Fibroblast of mammary gland (primary cell): ENCODE data around the gene LRRC17.

ENCODE experiments used
- DNase-seq: peaks from one replicate; pipeline ENCODE4 v3.0.0-alpha.2; 2010; ENCODE audit warnings: low read depth
- H3K4me3 ChIP-seq: 2 replicates; pipeline ENCODE4 v1.5.1; 2011; ENCODE audit warnings: low read depth, mild to moderate bottlenecking, low read length, moderate library complexity; ENCODE audit not compliant: control insufficient read depth
- CTCF ChIP-seq: conservative IDR thresholded peaks from 2 replicates; pipeline ENCODE4 v1.5.1; 2011; ENCODE audit warnings: low read depth, low read length, inconsistent platforms; ENCODE audit not compliant: control insufficient read depth, insufficient read depth

LRRC17 gene

GRCh38 chr7:102890292-102890970, 22.4 kb upstream of the LRRC17 start:
- TF ChIP-seq CTCF, result no peak
- DNase-seq, result peak; percentile 93
- H3K4me3 ChIP-seq, result no peak overlapping the region

GRCh38 chr7:102890971-102891692, 21.7 kb upstream of the LRRC17 start:
- TF ChIP-seq CTCF, result no peak
- DNase-seq, result no peak
- H3K4me3 ChIP-seq, result no peak overlapping the region

- no peak overlapping the region for H3K4me3 ChIP-seq
- no peak for TF ChIP-seq CTCF
- DNase-seq, result peak; percentile 94
Observed at GRCh38 chr7:102891693-102892261, 21.0 kb upstream of the LRRC17 start.

- no peak overlapping the region for H3K4me3 ChIP-seq
- TF ChIP-seq CTCF, result no peak
- DNase-seq, result no peak
Observed at GRCh38 chr7:102892631-102893278, 20.0 kb upstream of the LRRC17 start.

- TF ChIP-seq CTCF, result no peak
- DNase-seq, result no peak
- no peak overlapping the region for H3K4me3 ChIP-seq
Observed at GRCh38 chr7:102895602-102896001, 17.2 kb upstream of the LRRC17 start.

- H3K4me3 ChIP-seq, result no peak overlapping the region
- no peak for TF ChIP-seq CTCF
- no peak for DNase-seq
Observed at GRCh38 chr7:102896585-102896984, 16.2 kb upstream of the LRRC17 start.
